Caco-2 (cell line): Measurements from ENCODE around the gene AGPAT3. TPM values are rescaled to one million over a fixed set of nuclear protein-coding genes. Genes with fewer than 3 reads are reported as not detected.

Source experiments
- BruUV-seq: library from RNA; stranded (reverse); fragments of 400-500 nt; replicated peaks from 2 replicates; lab custom pipeline; 2021; lab: Mats Ljungman, UMichigan
- CTCF ChIA-PET: fragments of 300-600 bp; sonication (Branson Sonifier 250); formaldehyde crosslinking; loops from one replicate; lab custom pipeline; 2022; ENCODE audit warnings: antibody characterized with exemption; lab: Charles Lee
- POLR2A ChIA-PET: fragments of 300-600 bp; sonication (Branson Sonifier 250); formaldehyde crosslinking; loops from one replicate; lab custom pipeline; 2022; ENCODE audit warnings: antibody characterized with exemption; lab: Charles Lee
- DNase-seq, 2 experiments: peaks; one replicate each; pipeline versions ENCODE4 v3.0.0 to v3.0.0-alpha.2; 2020 to 2022
- H3K27me3 ChIP-seq: replicated peaks from 2 replicates; pipeline ENCODE4 v1.6.0; 2011; ENCODE audit warnings: low read length; ENCODE audit not compliant: control insufficient read depth, insufficient read depth
- H3K36me3 ChIP-seq: 2 replicates; pipeline ENCODE4 v1.5.1; 2011; ENCODE audit warnings: low read length; ENCODE audit not compliant: control insufficient read depth, insufficient read depth
- H3K4me1 ChIP-seq: fragments of 250-450 bp; sonication (Bioruptor Pico); 2 replicates; pipeline ENCODE4 v1.5.1; 2020; ENCODE audit warnings: mild to moderate bottlenecking
- H3K4me3 ChIP-seq: 2 replicates; pipeline ENCODE4 v1.5.1; 2011; ENCODE audit warnings: low read depth, mild to moderate bottlenecking, control low read depth, low read length
- H3K9me3 ChIP-seq: fragments of 250-450 bp; sonication (Bioruptor Pico); 2 replicates; pipeline ENCODE4 v1.5.1; 2020; ENCODE audit warnings: mild to moderate bottlenecking, moderate library complexity
- H3K27ac Mint-ChIP-seq: one replicate; pipeline ENCODE4 v1.8.0; 2022; ENCODE audit warnings: mixed read lengths; ENCODE audit not compliant: unreplicated experiment
- H3K27me3 Mint-ChIP-seq: one replicate; pipeline ENCODE4 v1.8.0; 2022; ENCODE audit warnings: mixed read lengths; ENCODE audit not compliant: insufficient read depth, unreplicated experiment
- H3K36me3 Mint-ChIP-seq: one replicate; pipeline ENCODE4 v1.8.0; 2022; ENCODE audit warnings: mild to moderate bottlenecking, mixed read lengths; ENCODE audit not compliant: insufficient read depth, unreplicated experiment
- H3K4me1 Mint-ChIP-seq: one replicate; pipeline ENCODE4 v1.8.0; 2022; ENCODE audit warnings: low read depth, mixed read lengths; ENCODE audit not compliant: unreplicated experiment
- H3K4me3 Mint-ChIP-seq: one replicate; pipeline ENCODE4 v1.8.0; 2022; ENCODE audit warnings: mild to moderate bottlenecking, moderate library complexity, mixed read lengths; ENCODE audit not compliant: unreplicated experiment
- H3K9me3 Mint-ChIP-seq: one replicate; pipeline ENCODE4 v1.8.0; 2022; ENCODE audit warnings: mixed read lengths; ENCODE audit not compliant: unreplicated experiment
- intact Hi-C: fragments of 100-400 bp; cut with micrococcal nuclease; formaldehyde crosslinking; loops from one replicate; pipeline ENCODE4 v1.10.0; 2022; ENCODE audit not compliant: unreplicated experiment
- total RNA-seq: library from RNA; stranded (reverse); gene quantifications from 2 replicates; pipeline ENCODE4 v1.2.3, GENCODE V29; 2022
- TF ChIP-seq, protein P1 (sequence below), 2 experiments: fragments of 200-600 bp in 1 of 2; IDR thresholded peaks; 1 replicate in 1 of 2; 2 replicates in 1 of 2; pipeline versions ENCODE4 v1.5.1 to v1.8.0; 2011 to 2022; ENCODE audit warnings: antibody characterized with exemption in 1 of 2, control low read depth in 1 of 2, inconsistent platforms in 1 of 2, low read depth in 1 of 2, low read length in 1 of 2, mild to moderate bottlenecking in 1 of 2, moderate library complexity in 1 of 2; ENCODE audit not compliant: insufficient read depth in 1 of 2, severe bottlenecking in 1 of 2, unreplicated experiment in 1 of 2

The AGPAT3 gene
- total RNA-seq, 1 experiment from 2014 or later, result 61.8 TPM

DNA sequence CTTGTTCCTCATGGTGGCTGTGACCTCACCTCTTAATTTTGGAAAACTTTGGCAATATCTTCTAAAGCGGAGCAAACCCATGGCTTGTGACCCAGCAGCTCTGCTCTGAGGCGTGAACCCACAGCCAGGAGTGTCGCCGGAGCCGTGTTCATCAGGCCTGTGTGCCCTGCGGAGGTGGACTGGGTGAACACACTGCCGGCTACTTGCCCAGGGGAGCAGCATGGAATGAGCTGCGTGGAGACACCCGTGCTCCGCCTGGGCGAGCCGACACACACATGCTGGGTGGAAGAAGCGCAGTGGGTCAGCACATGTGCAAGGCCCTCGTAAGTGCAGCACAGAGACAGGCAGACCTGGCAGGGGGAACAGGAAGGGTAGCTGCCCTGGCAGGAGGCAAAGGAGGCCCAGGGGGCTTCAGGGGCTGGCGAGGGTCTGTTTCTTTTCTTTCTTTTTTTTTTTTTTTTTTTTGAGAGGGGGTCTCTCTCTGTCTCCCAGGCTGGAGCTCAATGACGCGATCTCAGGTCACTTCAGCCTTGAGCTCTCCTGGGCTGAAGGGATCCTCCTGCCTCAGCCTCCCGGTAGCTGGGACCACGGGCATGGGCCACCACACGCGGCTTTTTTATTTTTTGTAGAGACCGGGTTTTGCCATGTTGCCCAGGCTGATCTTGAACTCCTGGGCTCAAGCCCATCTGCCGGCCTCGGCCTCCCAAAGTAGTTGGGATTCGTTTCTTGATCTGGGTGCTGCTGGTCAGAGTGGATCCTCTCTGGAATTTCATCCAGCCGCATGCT lies 41.8 kb downstream of the AGPAT3 start:
- H3K9me3 Mint-ChIP-seq, result no peaks in the 10 kb centered on the region
- H3K27me3 Mint-ChIP-seq, result no peaks in the 10 kb centered on the region
- H3K9me3 ChIP-seq, result no peaks in the 10 kb centered on the region
- no peak overlapping the region for H3K27ac Mint-ChIP-seq
- H3K36me3 ChIP-seq, result no peaks in the 10 kb centered on the region
- peaks cover 18% of the 10 kb centered on the region for H3K4me1 ChIP-seq
- peaks cover 29% of the 10 kb centered on the region for H3K36me3 Mint-ChIP-seq
- H3K4me3 ChIP-seq, result no peak overlapping the region
- ChIA-PET POLR2A (no interaction called here), CTCF (no interaction called here)
- intact Hi-C loops, result no loop called here
- no peak for DNase-seq
- no peak overlapping the region for H3K4me3 Mint-ChIP-seq
- BruUV-seq, result no TSS peak
- peaks cover 18% of the 10 kb centered on the region for H3K4me1 Mint-ChIP-seq
- no peaks in the 10 kb centered on the region for H3K27me3 ChIP-seq
- TF ChIP-seq, protein P1, sequence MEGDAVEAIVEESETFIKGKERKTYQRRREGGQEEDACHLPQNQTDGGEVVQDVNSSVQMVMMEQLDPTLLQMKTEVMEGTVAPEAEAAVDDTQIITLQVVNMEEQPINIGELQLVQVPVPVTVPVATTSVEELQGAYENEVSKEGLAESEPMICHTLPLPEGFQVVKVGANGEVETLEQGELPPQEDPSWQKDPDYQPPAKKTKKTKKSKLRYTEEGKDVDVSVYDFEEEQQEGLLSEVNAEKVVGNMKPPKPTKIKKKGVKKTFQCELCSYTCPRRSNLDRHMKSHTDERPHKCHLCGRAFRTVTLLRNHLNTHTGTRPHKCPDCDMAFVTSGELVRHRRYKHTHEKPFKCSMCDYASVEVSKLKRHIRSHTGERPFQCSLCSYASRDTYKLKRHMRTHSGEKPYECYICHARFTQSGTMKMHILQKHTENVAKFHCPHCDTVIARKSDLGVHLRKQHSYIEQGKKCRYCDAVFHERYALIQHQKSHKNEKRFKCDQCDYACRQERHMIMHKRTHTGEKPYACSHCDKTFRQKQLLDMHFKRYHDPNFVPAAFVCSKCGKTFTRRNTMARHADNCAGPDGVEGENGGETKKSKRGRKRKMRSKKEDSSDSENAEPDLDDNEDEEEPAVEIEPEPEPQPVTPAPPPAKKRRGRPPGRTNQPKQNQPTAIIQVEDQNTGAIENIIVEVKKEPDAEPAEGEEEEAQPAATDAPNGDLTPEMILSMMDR (IDR thresholded peaks at IDR 0.05; ENCODE audit: insufficient read depth in 1 of 2, low read depth in 1 of 2, low read length in 1 of 2, severe bottlenecking in 1 of 2, unreplicated experiment in 1 of 2), result no peak

DNA sequence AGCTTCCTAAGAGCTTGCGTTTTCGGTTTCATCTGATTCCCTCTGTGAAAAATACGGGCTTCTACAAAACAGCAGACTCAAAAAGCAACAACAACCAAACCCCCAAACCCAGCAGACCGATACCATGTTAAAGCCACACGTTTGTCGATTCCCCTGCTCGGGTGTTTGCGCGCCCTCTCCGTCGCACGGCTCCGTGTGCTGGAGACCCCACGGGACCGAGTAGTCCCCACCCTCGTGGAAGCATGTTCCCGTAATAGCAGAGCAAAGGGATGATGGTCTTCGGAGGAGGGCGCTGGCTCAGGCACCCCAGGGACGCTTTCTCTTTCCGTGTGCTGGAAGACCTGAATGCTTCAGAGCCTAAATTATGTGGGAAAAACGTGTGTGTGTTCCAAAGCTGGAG lies 42.7 kb downstream of the AGPAT3 start:
- Mint-ChIP-seq H3K27me3 (no peaks in the 10 kb centered on the region), H3K27ac (no peak overlapping the region), H3K4me1 (peaks cover 18% of the 10 kb centered on the region), H3K36me3 (peaks cover 29% of the 10 kb centered on the region), H3K9me3 (no peaks in the 10 kb centered on the region), H3K4me3 (no peak overlapping the region)
- intact Hi-C loops, result no loop called here
- no peaks in the 10 kb centered on the region for H3K36me3 ChIP-seq
- H3K4me1 ChIP-seq, result peaks cover 18% of the 10 kb centered on the region
- H3K9me3 ChIP-seq, result no peaks in the 10 kb centered on the region
- POLR2A ChIA-PET, result no interaction called here
- no TSS peak for BruUV-seq
- no peaks in the 10 kb centered on the region for H3K27me3 ChIP-seq
- CTCF ChIA-PET, result no interaction called here
- no peak overlapping the region for H3K4me3 ChIP-seq
- TF ChIP-seq, protein P1 (IDR thresholded peaks at IDR 0.05; ENCODE audit: insufficient read depth in 1 of 2, low read depth in 1 of 2, low read length in 1 of 2, severe bottlenecking in 1 of 2, unreplicated experiment in 1 of 2), result no peak
- no peak for DNase-seq

DNA sequence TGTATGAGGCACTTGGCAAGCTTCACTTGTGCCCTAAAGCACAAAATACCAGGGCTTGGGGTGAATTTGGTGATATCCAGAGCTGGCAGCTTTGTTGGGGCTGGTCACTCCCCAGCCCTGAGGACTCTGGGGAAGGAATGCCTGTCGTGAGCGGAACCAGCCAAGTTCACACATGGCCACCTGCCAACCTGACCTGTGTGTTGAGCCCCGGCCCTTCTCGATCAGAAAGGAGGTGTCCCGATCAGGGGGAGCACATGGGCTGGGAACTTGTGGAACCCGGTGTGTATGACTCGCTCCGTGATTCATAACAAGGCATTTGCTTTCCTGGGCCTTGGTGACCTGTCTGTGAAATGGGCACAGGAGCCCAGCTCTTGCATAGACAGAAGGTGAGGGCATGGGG lies 43.1 kb downstream of the AGPAT3 start:
- ChIA-PET POLR2A (no interaction called here), CTCF (no interaction called here)

More for the DNA sequence above, 43.1 kb downstream of the AGPAT3 start:
- Mint-ChIP-seq H3K4me1 (peaks cover 18% of the 10 kb centered on the region), H3K36me3 (peaks cover 25% of the 10 kb centered on the region), H3K27me3 (no peaks in the 10 kb centered on the region), H3K9me3 (no peaks in the 10 kb centered on the region), H3K27ac (no peak overlapping the region), H3K4me3 (no peak overlapping the region)
- Histone ChIP-seq H3K36me3 (no peaks in the 10 kb centered on the region), H3K9me3 (no peaks in the 10 kb centered on the region), H3K4me3 (no peak overlapping the region), H3K27me3 (no peaks in the 10 kb centered on the region), H3K4me1 (peaks cover 18% of the 10 kb centered on the region)
- BruUV-seq, result no TSS peak
- DNase-seq, result no peak
- TF ChIP-seq, protein P1 (IDR thresholded peaks at IDR 0.05; ENCODE audit: insufficient read depth in 1 of 2, low read depth in 1 of 2, low read length in 1 of 2, severe bottlenecking in 1 of 2, unreplicated experiment in 1 of 2), result no peak
- intact Hi-C loops, result no loop called here
